Activated CD4-positive, CD25-positive, alpha-beta regulatory T cell treated with anti-CD3 and anti-CD28 coated beads, Interleukin-2, amount 50 U/mL, for 24 hours (primary cell): ENCODE measurements around the gene SV2B.

ENCODE experiments used
- ATAC-seq, 2 donors: fragments of 150-1000 bp; cut with Tn5 transposase; one replicate each; pipeline ENCODE4 v1.10.0; 2021; ENCODE audit warnings: mild to moderate bottlenecking in 1 of 2, moderate library complexity in 1 of 2

The SV2B gene

DNA sequence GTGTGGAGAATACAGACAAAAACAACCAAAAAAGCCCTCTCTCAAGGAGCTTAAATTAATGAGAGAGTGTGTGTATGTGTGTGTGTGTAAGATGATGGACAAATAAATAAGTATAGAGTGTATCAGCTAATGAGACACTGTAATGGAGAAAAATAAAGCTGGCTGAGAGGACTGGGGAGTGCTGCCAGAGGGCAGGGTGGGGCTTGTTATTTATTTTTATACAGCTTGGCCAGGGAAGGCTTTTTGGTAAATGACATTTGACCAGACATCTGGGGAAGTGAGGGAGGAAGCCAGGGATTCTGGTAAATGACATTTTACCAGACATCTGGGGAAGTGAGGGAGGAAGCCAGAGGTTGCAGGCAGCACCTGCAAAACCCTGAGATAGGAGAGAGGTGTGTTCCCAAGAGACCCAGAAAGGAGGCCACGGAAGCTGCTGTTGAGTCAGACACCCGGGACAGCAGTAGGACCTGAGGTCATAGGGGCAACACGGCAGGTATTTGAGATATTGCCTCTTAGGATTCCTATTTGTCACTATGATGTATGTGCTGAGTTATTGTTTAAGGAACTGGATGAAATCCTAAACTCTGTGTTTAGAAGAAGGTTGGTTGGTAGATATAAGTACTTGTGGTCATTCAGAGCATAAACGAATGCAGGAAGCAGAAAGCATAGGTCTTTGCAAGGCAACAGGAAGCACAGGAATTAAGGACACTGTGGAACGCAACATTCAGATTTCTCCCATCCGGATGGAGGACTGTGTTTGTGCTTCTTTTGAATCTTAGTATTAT, 2.7 kb downstream of the SV2B start:
- ATAC-seq: no peak

DNA sequence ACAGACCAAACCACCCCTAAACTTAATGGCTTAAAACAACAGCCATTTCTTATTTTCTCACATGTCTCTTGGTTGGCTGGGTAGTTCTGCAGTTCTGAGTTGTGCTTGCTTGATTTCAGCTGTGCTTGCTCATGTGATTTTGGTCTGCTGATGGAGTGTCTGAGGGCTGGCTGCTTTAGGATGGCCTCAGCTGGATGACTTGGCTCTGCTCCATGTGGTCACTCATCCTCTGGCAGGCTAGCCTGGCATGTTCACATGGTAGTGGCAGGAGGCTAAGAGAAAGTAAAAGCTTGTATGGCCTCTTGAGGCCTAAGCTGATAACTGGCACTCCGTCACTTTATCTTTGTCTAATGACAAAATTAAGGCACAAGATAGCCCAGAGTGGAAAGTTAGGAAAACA, 4.1 kb downstream of the SV2B start:
- ATAC-seq: no peak

DNA sequence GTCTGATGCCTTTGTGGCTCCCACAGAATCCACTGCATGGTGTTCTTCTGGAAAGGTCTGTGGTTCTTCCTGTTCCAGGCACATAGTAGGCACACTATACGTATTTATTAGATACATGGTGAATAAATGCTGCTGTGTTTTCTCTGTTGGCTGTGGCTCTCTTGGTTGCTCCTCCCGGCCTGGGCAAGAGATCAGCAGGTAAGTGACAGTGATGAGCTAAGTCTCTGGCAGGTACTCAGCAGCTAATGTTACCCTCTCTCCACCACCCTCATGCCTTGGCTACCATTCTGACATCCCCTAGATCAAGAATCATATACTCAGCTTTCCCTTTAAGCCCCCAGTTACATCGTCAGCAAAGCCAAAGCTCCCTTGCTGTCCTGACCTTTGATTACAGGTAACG, 8.4 kb downstream of the SV2B start:
- no peak for ATAC-seq

DNA sequence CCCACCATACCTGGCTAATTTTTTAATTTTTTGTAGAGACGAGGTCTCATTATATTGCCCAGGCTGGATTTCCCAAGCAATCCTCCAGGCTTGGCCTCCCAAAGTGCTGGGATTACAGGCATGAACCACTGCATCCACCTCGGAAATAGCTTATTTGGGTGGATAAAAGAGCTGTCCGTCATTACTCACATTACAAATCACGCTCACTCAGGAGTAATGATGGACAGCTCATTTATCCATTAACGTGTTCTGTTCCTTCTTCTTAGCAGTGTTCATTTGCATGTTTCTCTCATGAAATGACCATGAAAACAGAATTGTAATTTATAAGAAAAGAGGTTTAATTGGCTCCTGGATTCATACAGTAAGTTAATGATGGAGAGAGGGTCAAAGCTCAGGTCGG, 9.8 kb downstream of the SV2B start:
- no peak for ATAC-seq

DNA sequence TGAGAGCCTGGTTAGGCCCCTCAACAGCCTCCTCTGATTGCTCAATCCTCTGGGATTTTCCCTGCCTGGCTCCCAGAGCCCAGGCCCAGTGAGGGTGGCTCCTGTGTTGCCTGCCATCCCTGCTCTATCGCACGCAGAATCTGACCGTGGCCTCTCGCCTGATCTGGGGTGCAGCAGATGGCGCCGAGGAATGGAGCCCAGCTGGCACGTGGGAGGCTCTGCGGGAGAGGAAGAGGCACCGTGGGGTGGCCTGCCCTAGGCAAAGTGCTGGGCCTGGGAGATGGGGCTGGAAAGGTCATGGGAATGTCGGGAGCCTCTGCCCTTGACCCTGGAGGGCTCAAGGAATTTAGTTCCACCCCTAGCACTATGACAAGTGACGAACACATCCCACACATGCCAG, 10.3 kb downstream of the SV2B start:
- ATAC-seq: no peak

DNA sequence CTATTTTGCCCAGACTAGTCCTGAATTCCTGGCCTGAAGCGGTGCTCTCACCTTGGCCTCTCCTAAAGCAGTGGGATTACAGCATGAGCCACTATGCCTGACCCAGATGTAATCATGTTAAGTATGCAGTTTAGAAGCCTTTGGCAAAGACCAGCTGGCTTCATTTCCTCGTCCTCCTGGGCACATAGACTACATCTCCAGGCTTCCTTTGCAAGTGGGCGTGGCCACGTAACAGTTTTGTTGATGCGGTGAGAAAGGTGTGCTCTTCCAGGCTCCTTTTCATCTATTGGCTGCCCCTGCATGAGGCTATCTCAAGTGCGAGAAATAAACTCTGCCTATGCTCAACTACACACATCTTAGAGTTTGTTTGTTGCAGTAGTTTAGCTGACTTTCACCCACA, 13.0 kb downstream of the SV2B start:
- ATAC-seq: no peak

DNA sequence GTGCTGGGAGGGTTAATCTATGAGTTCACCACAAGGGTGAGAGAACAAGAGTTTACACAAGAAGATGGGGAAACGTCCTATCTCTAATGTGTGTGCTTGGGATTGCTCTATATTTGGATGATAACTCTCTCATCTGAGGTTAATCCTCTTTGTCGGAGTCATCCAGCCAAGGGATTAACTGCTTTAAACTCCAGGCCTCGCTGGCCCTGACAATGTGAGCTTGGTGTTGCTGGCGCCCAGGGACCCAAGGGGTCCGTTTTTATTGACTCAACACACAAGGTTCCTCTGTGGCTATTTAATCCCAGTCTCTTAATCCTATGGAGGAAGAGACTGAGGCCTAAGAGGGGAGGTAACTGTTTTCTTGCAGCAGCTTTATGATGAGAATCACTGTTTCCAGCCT, 14.2 kb downstream of the SV2B start:
- ATAC-seq: no peak

DNA sequence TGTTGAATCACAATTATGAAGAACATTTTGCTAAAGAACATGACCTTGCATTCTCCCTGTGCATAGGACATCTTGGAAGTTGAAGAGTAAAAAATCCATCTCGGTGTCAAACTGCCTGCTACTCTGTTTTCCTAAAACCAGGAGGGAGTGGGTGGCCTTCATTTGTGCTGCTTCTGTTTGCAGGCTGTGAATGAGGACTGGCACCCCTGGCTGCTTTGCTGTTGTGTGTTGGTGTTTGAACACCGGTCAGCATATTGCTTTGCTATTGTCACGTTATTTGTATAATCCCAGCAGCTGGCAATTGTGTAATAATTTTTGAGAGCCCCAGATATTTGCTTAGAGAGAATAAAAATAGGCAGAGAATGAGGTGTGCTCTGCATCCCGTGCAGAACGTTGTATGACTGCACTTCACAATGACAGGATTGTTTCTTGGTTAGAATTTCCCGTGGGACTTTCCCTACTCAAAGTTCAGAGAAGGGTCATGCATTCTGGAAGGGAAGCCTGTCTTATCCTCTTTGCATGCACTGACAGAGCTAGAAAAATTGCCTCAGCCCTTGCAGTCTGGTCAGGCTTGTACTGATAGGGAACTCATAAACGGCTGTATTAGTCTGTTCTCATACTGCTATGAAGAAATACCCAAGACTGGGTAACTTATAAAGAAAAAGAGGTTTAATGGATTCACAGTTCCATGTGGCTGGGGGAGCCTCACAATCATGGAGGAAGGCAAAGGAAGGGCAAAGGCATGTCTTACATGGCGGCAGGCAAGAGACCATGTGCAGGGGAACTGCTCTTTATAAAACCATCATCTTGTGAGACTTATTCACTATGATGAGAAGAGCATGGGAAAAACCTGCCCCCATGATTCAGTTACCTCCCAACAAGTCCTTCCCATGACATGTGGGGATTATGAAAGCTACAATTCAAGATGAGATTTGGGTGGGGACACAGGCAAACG, 16.3 kb downstream of the SV2B start:
- peak in 1 of 2 donors; percentile 41 for ATAC-seq

DNA sequence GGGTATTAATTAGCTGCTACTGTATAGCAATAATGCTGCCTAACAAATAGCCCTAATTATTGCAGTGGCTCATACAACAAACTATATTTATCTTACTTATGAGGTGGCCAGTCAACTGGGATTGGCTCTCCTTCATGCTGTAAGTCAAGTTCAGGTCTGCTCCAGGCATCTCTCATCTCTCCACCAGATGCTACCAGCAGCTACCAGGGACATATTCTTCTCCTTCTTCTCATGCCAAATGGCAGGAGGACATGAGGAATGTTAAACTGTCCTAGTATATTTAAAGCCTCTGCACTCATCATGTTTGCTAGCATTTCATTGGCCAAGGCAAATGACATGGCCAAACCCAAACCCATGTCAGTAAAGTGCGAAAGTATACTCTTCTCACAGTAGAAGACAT, 17.3 kb downstream of the SV2B start:
- no peak for ATAC-seq

DNA sequence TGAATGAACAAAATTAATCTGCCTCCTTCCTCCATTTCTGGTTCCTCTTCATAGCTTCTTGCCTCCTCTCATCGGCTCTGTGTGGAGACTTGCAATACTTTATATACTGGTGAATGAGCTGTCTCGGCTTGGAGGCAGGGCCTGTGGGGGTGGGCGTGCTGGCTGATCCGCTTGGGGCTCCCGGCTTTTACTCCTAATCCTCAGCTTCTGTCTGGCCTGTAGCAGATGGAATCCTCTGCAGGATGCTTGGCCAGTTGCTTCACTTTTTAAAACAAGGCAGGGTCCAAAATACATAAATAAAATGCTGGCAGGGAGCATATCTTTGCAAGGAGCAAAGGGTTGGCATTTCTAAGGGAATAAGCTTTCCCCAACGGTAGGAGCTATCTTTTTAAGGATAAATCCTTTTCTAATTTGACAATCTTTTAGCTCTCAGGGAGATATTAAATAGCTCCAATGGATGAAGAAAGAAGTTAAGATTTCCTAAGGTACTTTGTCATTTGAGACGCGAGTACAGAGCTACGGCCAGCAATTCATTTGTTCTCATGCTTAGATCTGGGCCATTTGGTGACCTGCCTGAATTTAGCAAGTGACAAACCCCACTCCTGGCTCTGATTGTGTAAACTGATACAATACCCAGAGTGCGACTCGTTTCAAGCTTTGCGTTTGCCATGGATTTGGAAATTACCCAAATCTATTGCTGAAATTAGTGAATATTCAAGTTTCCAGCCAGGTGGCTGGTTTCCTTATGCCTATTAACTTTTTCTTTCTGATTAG, 18.9 kb downstream of the SV2B start:
- no peak for ATAC-seq

DNA sequence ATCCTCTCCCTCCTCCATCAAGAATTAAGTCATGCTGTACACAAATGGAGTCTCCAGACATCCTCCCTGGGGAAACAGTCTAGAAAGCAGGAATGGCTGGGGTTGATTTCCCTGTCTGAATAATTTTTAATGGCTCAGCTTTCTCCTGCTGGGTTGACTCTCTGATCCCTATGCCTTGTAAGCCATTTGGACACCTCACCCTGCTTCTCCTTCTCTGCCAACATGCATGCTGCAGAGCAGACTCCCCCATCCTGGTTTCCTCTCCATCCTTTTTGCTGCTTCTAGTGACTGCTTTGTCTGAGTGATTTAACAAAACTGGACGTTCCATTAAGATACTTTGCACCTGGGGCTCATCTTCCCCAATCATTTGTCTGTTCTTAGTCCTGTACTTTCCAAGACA, 22.2 kb downstream of the SV2B start:
- no peak for ATAC-seq

DNA sequence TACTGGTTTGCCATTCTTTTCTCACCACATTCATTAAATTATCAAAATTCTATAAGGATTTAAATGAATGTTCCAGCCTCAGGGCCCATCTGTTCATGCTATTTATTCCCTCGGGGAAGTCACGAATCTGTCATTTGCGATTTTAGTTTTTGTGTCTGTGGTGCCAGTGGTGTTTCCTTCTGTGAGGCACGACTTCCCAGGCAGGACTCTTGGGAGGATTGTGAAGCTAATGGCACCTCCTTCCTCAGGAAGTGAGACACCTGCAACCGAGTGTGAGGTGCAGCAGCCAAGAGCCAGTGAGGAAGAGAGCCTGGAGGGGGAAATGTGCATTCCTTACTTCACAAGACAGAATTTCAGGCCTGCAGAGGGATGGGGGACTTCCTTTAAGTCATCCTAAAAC, 24.1 kb downstream of the SV2B start:
- ATAC-seq: no peak

DNA sequence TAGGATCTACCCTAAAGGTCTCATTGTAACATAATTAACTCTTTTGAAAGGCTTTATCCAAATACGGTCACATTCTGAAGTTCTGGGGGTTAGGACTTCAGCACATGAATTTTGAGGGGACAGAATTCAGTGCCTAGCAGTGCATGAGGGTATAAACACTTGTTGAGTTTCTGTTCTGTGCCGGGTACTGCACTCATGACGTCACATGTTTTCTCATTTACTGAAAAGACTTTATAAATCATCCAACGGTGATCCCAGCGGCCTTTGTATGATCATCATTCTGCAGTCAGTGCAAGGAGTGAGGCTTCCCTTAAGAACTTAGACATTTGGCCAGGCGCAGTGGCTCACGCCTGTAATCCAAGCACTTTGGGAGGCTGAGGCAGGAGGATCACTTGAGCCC, 25.1 kb downstream of the SV2B start:
- ATAC-seq: no peak

DNA sequence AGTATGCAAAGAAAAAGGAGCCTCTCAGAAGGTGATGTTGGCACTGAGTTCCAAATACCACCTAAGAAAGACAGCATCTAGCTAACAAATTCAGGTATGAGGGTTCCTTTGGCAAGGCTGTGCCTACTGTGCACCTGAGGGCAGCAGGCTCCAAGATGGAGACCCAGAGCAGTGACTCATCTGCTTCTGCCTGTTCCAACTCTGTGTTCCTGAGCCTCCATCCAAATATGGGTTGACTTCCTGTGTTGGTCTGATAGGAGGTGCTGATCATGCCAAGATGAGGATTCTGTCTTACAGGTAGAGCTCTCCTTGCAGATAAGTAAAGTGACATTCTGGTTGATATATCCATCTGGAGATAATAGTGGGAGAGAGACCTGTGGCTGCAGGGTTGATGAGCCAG, 26.0 kb downstream of the SV2B start:
- no peak for ATAC-seq

DNA sequence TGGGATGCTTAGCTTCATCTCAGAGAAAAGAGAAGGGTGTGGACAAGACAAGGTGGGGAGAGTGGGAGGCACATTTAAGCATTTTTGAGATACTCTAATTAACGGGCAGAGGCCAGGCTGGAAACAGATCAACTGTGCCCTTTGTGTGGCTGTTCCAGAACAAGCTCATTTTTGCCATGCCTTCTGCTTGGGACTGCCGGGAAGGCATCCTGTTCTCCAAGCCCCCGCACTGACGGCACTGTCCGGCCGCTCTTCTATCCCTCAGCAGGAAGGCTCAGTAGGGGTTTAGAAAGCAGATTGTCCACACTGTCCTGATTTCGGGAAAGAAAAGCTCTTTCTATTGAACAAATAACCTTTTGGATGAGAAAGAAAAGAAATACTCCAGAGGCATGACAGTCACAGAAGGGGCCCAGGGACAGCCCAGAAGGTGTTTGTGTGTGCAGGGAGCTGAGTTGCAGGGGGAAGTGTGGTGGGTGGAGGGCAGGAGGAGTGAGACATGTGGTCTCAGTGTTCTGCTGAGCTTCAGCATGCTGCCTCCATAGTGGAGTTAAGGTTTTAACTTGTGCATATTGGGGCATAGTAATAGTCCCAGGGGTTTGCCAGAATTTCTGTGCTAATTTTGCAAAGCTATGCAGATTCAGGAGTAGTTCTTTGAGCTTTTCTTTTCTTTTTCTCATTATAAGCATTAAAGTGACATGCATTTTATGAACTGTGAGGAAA, 27.3 kb downstream of the SV2B start:
- no peak for ATAC-seq

DNA sequence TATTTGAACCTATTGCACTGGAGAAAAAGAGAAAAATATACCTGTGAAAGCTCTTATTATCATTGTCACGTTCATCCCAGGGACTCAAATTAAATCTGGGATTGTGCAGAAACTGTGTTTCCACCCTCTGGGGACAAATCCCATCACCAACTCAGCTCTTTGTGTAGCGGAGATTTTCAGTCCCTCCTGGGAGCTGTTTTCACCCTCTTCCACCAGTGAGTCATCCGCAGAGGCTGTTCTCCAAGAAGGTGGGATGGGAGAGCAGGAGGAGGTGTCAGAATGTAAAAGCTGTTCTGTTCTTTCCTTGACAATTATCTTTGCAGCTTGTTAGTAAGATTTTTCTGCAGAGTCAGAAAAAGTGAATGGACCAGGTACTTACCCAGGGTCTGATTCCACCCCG, 28.0 kb downstream of the SV2B start:
- ATAC-seq: no peak

DNA sequence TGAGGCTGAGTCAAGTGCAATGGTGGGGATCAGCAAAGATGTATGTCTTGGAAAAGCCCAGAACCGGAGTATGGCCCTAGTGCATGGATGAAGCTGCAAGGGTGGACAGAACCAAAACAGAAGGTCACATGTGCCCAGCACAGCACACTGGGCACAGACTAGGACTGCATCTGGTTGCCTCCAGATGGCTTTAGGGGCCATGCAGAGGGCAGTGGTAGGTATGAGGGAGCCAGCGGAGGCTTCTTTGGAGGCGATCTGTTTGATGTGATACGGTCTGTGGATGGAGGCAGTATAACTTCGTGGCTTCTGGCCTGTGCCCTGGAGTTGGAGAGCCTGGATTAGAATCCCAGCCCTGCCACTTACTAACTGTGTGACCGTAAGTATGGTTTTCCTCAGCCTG, 29.4 kb downstream of the SV2B start:
- ATAC-seq: no peak

DNA sequence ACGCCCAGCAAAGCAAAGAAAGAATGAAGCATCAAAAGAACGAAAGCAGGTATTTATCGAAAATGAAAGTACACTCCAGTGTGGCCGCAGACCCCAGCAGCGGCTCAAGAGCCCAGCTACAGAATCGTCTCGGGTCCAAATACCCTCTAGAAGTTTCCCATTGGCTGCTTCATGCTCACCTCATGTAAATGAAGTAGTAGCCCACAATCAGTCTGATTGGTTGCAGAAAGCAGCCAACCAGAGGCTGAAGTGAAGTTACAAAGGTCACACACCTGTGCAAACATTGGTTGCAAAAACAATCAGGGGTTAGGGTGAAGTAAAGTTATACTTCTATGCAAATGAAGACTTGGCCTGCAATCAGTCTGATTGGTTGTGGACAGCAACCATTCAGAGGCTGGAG, 32.0 kb downstream of the SV2B start:
- ATAC-seq: no peak

DNA sequence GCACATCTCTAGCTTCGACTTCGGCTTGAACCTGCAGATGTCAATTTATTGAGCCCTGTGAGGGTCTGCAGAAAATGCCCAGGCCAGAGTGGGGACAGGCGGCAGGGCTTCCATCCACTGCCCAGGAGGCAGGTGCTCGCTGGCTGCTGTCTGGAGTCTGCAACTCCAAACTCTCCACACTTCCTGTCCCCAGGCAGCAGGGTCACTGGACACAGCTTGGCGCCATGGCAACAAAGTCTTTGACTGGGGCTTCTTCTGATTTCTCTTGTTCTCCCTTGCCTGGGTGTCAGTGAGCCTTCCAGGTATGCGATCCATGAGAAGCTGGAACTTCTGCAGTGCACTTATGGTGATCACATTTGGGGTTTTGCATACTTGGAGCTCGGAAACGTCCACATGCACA, 33.5 kb downstream of the SV2B start:
- ATAC-seq: no peak

DNA sequence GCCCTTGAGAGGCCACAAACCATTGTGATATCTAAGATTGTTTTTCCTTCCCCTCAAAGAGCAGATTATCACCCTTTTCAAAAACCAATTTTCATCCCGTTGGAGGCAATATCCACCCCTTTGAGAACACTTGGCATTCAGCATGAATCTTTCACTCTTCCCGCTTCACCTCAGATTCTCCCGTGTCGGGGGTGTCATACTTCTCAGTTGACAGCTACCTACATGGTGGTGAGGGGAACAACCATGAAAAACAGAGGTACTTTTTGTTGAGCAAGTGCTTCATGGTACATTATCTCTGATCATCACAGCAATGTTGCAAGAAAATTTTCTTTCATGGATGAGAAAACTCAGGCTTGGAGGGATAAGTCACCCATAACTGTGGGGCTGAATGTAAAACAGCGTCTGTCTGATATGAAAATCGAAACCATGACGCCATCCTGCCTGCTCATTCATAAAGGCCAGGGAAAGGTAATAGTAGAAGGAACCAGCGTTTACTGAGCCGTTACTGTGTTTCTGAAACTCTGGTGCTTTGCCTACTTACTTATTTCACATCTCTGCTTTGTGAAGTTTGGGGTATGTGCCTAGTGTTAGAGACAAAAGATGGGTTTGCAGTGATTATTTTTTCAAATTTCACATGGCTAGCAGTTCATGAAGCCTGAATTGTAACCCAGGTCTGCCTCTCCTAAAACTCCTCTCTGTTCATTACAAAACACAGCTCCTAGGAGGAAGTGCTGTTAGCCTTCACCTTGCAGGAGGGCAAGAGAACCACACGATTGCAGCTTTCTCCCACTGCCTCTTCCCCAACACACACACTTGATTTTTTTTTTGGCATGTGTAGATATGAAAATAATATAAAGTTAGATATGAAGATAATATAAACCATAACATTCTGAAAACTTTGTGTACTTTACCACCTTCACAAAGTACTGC, 35.4 kb downstream of the SV2B start:
- ATAC-seq: no peak

DNA sequence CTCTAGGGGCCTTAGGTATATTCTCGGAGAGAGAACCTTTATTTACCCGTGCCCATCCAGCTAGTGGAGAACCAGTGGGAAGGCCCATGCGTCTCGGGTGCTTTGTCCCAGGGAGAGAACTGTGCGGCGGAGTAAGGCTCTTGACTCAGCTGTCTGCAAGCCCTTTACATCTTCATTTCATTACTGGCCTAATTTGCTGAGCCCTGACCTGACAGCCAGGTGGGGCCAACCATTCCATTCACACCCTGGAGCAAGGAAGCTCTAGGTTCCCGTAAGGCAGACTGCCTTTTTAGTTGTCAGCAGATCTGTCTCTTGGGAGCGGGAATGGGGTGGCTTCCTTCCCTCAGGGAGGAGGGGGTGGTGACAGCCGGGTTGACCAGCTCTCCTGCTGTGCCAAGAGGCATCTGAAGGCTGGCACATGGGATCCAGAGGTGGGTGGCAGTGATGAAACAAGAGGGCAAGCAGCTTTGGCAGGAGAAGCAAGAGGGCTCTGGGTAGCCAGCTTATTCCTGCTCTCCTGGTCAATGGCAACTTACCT, 36.4 kb downstream of the SV2B start:
- no peak for ATAC-seq
